ENCODE data around the gene PLA2G4A.

DNA sequence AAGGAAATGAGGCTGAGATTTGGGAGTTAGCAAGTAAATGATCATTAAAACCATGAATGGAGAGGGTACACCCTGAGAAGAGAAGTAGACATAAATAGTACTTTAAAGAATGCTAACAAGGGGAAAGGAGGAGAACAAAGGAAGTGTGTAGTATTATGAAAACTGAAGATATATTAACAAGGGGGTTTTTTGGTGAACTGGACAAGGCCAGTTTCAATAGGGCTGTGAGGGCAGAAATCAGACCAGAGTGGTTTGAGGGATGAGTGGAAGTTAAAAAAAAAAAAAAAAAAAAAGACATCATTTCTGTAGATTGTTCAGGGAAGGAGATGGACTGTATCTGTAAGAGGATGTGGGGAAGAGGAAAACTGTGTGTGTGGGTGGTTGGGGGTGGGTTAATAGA is 137.1 kb downstream of the PLA2G4A start:
- TF ChIP-seq, protein P1, sequence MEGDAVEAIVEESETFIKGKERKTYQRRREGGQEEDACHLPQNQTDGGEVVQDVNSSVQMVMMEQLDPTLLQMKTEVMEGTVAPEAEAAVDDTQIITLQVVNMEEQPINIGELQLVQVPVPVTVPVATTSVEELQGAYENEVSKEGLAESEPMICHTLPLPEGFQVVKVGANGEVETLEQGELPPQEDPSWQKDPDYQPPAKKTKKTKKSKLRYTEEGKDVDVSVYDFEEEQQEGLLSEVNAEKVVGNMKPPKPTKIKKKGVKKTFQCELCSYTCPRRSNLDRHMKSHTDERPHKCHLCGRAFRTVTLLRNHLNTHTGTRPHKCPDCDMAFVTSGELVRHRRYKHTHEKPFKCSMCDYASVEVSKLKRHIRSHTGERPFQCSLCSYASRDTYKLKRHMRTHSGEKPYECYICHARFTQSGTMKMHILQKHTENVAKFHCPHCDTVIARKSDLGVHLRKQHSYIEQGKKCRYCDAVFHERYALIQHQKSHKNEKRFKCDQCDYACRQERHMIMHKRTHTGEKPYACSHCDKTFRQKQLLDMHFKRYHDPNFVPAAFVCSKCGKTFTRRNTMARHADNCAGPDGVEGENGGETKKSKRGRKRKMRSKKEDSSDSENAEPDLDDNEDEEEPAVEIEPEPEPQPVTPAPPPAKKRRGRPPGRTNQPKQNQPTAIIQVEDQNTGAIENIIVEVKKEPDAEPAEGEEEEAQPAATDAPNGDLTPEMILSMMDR (conservative IDR thresholded peaks at IDR 0.05 in 1 of 2, IDR thresholded peaks at IDR 0.05 in 1 of 2; ENCODE audit: low read depth in 1 of 2, low read length in 2 of 2) = no peak
- no peak for TF ChIP-seq EZH2 (IDR thresholded peaks at IDR 0.05; ENCODE audit: low read length, missing control alignments)

Measured in fibroblast of lung (primary cell).